OCI-LY7 (cell line): ENCODE data around the gene CRHR2. TPM values are rescaled to one million over a fixed set of nuclear protein-coding genes. Genes with fewer than 3 reads are reported as not detected.

ENCODE experiments used
- BruUV-seq: library from RNA; stranded (reverse); fragments of 400-500 nt; replicated peaks from 2 replicates; lab custom pipeline; 2021; lab: Mats Ljungman, UMichigan
- CTCF ChIA-PET: fragments of 300-600 bp; sonication (Branson Sonifier 250); formaldehyde crosslinking; loops from one replicate; lab custom pipeline; 2022; ENCODE audit warnings: antibody characterized with exemption; ENCODE audit not compliant: unreplicated experiment; lab: Charles Lee
- POLR2A ChIA-PET: fragments of 300-600 bp; sonication (Branson Sonifier 250); formaldehyde crosslinking; loops from one replicate; lab custom pipeline; 2022; ENCODE audit warnings: antibody characterized with exemption; lab: Charles Lee
- DNase-seq: peaks from one replicate; pipeline ENCODE4 v3.0.0-alpha.2; 2015; ENCODE audit warnings: low spot score
- H2AFZ ChIP-seq: fragments of 200-600 bp; sonication (generic), shearing (Covaris generic); 2 replicates; pipeline ENCODE4 v1.6.1; 2014; ENCODE audit warnings: mild to moderate bottlenecking, antibody characterized with exemption, low read length, moderate library complexity
- H3K27ac ChIP-seq: fragments of 200-600 bp; sonication (generic); 2 replicates; pipeline ENCODE4 v1.5.1; 2014; ENCODE audit warnings: mixed run types, low read depth, mild to moderate bottlenecking, moderate library complexity, low read length, inconsistent platforms; ENCODE audit not compliant: poor library complexity, severe bottlenecking
- H3K36me3 ChIP-seq: fragments of 200-600 bp; sonication (generic); 2 replicates; pipeline ENCODE4 v1.6.1; 2014; ENCODE audit warnings: mild to moderate bottlenecking, antibody characterized with exemption, low read length, moderate library complexity, mixed read lengths; ENCODE audit not compliant: insufficient read depth
- H3K4me1 ChIP-seq: fragments of 200-600 bp; sonication (generic); 2 replicates; pipeline ENCODE4 v1.5.1; 2014; ENCODE audit warnings: mild to moderate bottlenecking, low read length; ENCODE audit not compliant: insufficient read depth, poor library complexity, severe bottlenecking
- H3K4me2 ChIP-seq: fragments of 200-600 bp; sonication (generic); 2 replicates; pipeline ENCODE4 v1.6.1; 2014; ENCODE audit warnings: mild to moderate bottlenecking, low read length
- H3K4me3 ChIP-seq: fragments of 200-600 bp; sonication (generic); 2 replicates; pipeline ENCODE4 v1.5.1; 2014; ENCODE audit warnings: mild to moderate bottlenecking, low read depth, low read length; ENCODE audit not compliant: poor library complexity, severe bottlenecking
- H3K79me2 ChIP-seq: fragments of 200-600 bp; sonication (generic); 2 replicates; pipeline ENCODE4 v1.6.1; 2016; ENCODE audit warnings: low read depth, mild to moderate bottlenecking, low read length, moderate library complexity, mixed read lengths; ENCODE audit not compliant: insufficient read depth
- H3K9me2 ChIP-seq: fragments of 200-600 bp; sonication (generic); 2 replicates; pipeline ENCODE4 v1.6.1; 2016; ENCODE audit warnings: mild to moderate bottlenecking, low read length, mixed read lengths; ENCODE audit not compliant: insufficient read depth
- H3K9me3 ChIP-seq: fragments of 200-600 bp; sonication (generic); 2 replicates; pipeline ENCODE4 v1.6.1; 2014; ENCODE audit warnings: mild to moderate bottlenecking, mixed run types, low read length, mixed read lengths
- H4K20me1 ChIP-seq: fragments of 200-600 bp; sonication (generic); 2 replicates; pipeline ENCODE4 v1.6.1; 2014; ENCODE audit warnings: mild to moderate bottlenecking, antibody characterized with exemption, low read length, moderate library complexity, mixed read lengths; ENCODE audit not compliant: insufficient read depth
- EZH2phosphoT487 ChIP-seq: fragments of 200-600 bp; sonication (generic); IDR thresholded peaks from 2 replicates; pipeline ENCODE4 v1.6.1; 2018; ENCODE audit warnings: low read depth, borderline replicate concordance, mild to moderate bottlenecking, mixed run types, antibody characterized with exemption, low read length, moderate library complexity, mixed read lengths
- intact Hi-C: fragments of 100-400 bp; cut with micrococcal nuclease; formaldehyde crosslinking; loops from one replicate; pipeline ENCODE4 v1.10.0; 2022; ENCODE audit not compliant: unreplicated experiment
- total RNA-seq, 2 experiments: library from RNA; depleted of rRNA in 1 of 2; stranded (reverse); fragments of >200 nt in 1 of 2; shearing (Covaris generic) in 1 of 2; gene quantifications; 2 replicates each; pipeline ENCODE4 v1.2.3, GENCODE V29; 2014 to 2022
- TF ChIP-seq, protein P1 (sequence below): fragments of 200-600 bp; sonication (generic); conservative IDR thresholded peaks from 2 replicates; pipeline ENCODE4 v1.5.1; 2014; ENCODE audit warnings: mild to moderate bottlenecking, antibody characterized with exemption, low read length, moderate library complexity, mixed read lengths

Gene CRHR2
- total RNA-seq, 2 experiments from 2014 or later = not detected

DNA sequence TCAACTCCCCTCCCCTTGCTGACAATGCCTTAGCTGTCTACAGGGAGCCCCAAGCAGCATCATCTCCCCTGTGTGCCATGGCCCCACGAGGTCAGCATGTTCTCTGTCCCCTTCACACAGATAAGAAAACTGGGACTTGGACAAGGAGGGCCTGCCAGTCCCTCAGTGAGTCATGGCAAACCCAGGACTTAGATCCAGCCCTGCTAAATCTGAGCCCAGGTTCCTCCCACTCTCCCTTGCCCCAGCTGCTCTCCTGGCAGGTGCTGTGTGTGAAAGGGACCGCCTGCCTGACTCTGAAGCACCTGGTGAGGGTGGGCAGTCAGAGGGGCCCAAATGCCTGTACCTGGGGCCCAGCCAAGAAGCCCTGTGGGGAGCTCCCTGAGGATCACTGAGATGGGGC lies 7.4 kb downstream of the CRHR2 start:
- H3K9me3 ChIP-seq = no peaks in the 10 kb centered on the region
- ChIA-PET POLR2A (no interaction called here), CTCF (no interaction called here)
- H3K79me2 ChIP-seq = no peaks in the 10 kb centered on the region
- no peak for TF ChIP-seq EZH2phosphoT487
- TF ChIP-seq, protein P1, sequence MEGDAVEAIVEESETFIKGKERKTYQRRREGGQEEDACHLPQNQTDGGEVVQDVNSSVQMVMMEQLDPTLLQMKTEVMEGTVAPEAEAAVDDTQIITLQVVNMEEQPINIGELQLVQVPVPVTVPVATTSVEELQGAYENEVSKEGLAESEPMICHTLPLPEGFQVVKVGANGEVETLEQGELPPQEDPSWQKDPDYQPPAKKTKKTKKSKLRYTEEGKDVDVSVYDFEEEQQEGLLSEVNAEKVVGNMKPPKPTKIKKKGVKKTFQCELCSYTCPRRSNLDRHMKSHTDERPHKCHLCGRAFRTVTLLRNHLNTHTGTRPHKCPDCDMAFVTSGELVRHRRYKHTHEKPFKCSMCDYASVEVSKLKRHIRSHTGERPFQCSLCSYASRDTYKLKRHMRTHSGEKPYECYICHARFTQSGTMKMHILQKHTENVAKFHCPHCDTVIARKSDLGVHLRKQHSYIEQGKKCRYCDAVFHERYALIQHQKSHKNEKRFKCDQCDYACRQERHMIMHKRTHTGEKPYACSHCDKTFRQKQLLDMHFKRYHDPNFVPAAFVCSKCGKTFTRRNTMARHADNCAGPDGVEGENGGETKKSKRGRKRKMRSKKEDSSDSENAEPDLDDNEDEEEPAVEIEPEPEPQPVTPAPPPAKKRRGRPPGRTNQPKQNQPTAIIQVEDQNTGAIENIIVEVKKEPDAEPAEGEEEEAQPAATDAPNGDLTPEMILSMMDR = no peak
- no peak for DNase-seq
- H3K9me2 ChIP-seq = no peaks in the 10 kb centered on the region
- no peak overlapping the region for H3K4me2 ChIP-seq
- no peaks in the 10 kb centered on the region for H3K4me1 ChIP-seq
- BruUV-seq = no TSS peak
- no peak overlapping the region for H3K4me3 ChIP-seq
- H3K27ac ChIP-seq = no peak overlapping the region
- H4K20me1 ChIP-seq = no peaks in the 10 kb centered on the region; the same call in 1 of the 2 replicates
- no peak overlapping the region for H2AFZ ChIP-seq
- H3K36me3 ChIP-seq = no peaks in the 10 kb centered on the region
- intact Hi-C loops = loop anchor here (1.0 kb wide), 1 partner anchor 23 kb away; no protein-coding TSS in a partner anchor

DNA sequence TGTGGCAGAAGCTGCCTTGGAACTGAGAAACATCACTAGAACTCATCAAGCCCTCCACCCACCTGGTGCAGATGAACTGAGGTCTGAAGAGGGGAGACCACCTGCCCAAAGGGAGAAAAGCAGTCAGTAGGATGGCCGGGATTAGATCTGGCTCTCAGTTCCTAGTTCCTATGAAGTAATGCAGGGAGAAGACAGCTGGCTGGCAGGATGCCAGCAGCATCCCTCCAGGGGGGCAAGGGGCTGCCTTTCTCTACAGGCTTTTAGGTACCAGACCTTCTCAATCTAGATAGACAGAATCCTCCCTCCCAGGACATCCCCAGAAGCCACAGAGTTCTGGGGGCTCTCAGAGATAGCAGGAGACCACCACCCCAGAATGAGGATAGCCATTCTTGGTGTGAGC lies 7.8 kb downstream of the CRHR2 start:
- Histone ChIP-seq H3K9me3 (no peaks in the 10 kb centered on the region), H3K36me3 (no peaks in the 10 kb centered on the region), H4K20me1 (no peaks in the 10 kb centered on the region; the same call in 1 of the 2 replicates), H3K4me2 (no peak overlapping the region), H3K79me2 (no peaks in the 10 kb centered on the region), H3K4me3 (no peak overlapping the region), H2AFZ (no peak overlapping the region), H3K9me2 (no peaks in the 10 kb centered on the region), H3K4me1 (no peaks in the 10 kb centered on the region), H3K27ac (no peak overlapping the region)
- intact Hi-C loops = loop anchor here (1.0 kb wide), 1 partner anchor 22 kb away; no protein-coding TSS in a partner anchor
- ChIA-PET CTCF (no interaction called here), POLR2A (no interaction called here)
- DNase-seq = no peak
- TF ChIP-seq, protein P1 = no peak
- no peak for TF ChIP-seq EZH2phosphoT487
- BruUV-seq = no TSS peak

DNA sequence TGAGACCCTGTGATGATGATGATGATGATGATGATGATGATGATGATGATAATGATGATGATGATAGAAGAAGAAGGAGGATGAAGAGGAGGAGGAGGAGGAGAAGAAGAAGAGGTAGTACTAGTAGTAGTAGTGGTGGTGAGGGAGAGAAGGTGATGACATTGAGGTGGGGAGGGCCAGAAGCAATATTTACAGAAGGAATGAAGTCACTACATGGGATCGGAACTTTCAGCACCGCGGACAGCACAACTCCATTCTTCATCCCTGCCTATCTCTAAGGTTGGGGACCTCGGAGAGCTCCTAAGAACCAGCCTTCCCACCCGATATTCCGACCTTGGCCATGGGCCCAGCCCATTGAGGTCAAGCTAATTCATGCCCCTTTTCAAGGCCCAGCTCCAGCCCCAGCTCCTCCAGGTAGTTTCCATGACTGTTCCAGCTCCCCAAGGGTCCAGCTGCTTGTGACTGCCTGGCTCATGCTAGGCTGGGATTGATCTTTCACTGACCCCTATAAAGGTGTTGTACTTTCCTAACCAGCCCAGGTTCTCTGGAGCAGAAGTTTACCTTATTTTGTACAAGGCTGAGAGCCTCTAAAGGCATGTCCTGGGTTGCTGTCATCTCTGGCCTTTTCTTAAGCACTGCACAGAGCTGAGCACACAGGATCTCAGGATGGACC lies 10.3 kb downstream of the CRHR2 start:
- intact Hi-C loops = no loop called here
- Histone ChIP-seq H3K4me3 (no peak overlapping the region), H4K20me1 (no peaks in the 10 kb centered on the region; the same call in 1 of the 2 replicates), H2AFZ (no peak overlapping the region), H3K4me2 (no peak overlapping the region), H3K79me2 (no peaks in the 10 kb centered on the region), H3K4me1 (no peaks in the 10 kb centered on the region), H3K9me3 (no peaks in the 10 kb centered on the region), H3K27ac (no peak overlapping the region), H3K36me3 (no peaks in the 10 kb centered on the region), H3K9me2 (no peaks in the 10 kb centered on the region)
- BruUV-seq = no TSS peak
- peak; percentile 33 for DNase-seq
- TF ChIP-seq EZH2phosphoT487 = no peak
- TF ChIP-seq, protein P1 = no peak
- CTCF ChIA-PET = no interaction called here
- POLR2A ChIA-PET = interaction anchor here (0.6 to 0.8 kb wide), 2 partner anchors 150 to 294 kb away, joined by 3 to 4 read pairs; no protein-coding TSS in a partner anchor
